Mucosa of stomach (tissue), 1 donor: ENCODE data around the gene MSRB3.

ENCODE experiments used
- H3K27me3 ChIP-seq: one replicate; pipeline ENCODE4 v1.7.0; 2013; ENCODE audit warnings: mild to moderate bottlenecking, low read length; ENCODE audit not compliant: control insufficient read depth, insufficient read depth
- H3K36me3 ChIP-seq: one replicate; pipeline ENCODE4 v1.7.0; 2013; ENCODE audit warnings: low read length; ENCODE audit not compliant: control insufficient read depth, insufficient read depth
- H3K4me1 ChIP-seq: one replicate; pipeline ENCODE4 v1.7.0; 2013; ENCODE audit warnings: mild to moderate bottlenecking, low read length; ENCODE audit not compliant: control insufficient read depth, insufficient read depth
- H3K4me3 ChIP-seq: one replicate; pipeline ENCODE4 v1.7.0; 2013; ENCODE audit warnings: low read length
- H3K9ac ChIP-seq: one replicate; pipeline ENCODE4 v1.7.0; 2013; ENCODE audit warnings: mild to moderate bottlenecking, low read length, moderate library complexity
- H3K9me3 ChIP-seq: one replicate; pipeline ENCODE4 v1.7.0; 2013; ENCODE audit warnings: mild to moderate bottlenecking, low read length, moderate library complexity; ENCODE audit not compliant: control insufficient read depth
- donor health status: Pancreatic carcinoma.

The MSRB3 gene

GRCh38 chr12:65372574-65372973, 94.1 kb downstream of the MSRB3 start:
- H3K9me3 ChIP-seq, result no peaks in the 10 kb centered on the region

DNA sequence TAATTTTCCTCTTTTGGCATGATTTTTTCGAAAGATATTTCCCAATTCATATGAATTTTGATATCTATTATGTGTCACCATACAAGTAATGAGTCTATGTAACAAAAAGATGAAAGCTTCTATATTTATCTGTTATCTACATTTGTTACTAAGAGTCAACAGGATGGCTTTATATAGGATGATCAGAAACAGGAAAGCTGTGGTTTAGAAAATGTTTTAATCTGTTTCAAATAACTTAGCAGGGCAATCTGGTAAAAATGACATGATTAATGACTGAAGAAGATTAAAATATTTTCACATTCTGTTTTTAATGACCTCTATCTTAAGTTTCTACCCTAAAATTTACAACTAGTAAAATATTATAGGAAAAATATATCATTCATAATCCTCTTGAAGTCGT, 105.8 kb downstream of the MSRB3 start:
- H3K36me3 ChIP-seq, result no peaks in the 10 kb centered on the region
- no peaks in the 10 kb centered on the region for H3K9me3 ChIP-seq
- H3K27me3 ChIP-seq, result no peaks in the 10 kb centered on the region
- H3K9ac ChIP-seq, result no peak overlapping the region
- no peak overlapping the region for H3K4me3 ChIP-seq
- H3K4me1 ChIP-seq, result no peaks in the 10 kb centered on the region

More at GRCh38 chr12:65372574-65372973, 94.1 kb downstream of the MSRB3 start:
- H3K4me1 ChIP-seq, result no peaks in the 10 kb centered on the region
- H3K4me3 ChIP-seq, result no peak overlapping the region
- no peaks in the 10 kb centered on the region for H3K27me3 ChIP-seq
- no peak overlapping the region for H3K9ac ChIP-seq
- no peaks in the 10 kb centered on the region for H3K36me3 ChIP-seq

DNA sequence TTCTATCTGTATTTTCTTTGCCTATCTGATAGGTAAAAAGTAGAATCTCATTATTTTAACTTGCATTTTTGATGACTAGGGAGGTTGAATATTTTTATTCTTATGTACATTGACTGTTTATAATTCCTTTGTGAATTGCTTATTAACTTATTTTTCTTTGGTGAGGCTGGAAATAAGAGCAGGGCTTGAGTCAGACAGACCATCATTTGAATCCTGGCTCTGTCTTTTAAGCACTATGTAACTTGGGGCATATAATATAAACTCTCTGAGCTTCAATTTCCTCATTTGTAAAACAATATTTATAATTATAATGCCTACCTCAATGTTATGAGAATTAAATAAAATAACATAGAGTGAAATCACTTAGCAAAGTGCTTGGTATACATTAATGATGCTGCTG, 108.9 kb downstream of the MSRB3 start:
- Histone ChIP-seq H3K36me3 (no peaks in the 10 kb centered on the region), H3K4me3 (no peak overlapping the region), H3K27me3 (no peaks in the 10 kb centered on the region), H3K4me1 (no peaks in the 10 kb centered on the region), H3K9me3 (no peaks in the 10 kb centered on the region), H3K9ac (no peak overlapping the region)

GRCh38 chr12:65389436-65389835, 111.0 kb downstream of the MSRB3 start:
- Histone ChIP-seq H3K27me3 (no peaks in the 10 kb centered on the region), H3K9ac (no peak overlapping the region), H3K4me1 (no peaks in the 10 kb centered on the region), H3K9me3 (no peaks in the 10 kb centered on the region), H3K36me3 (no peaks in the 10 kb centered on the region), H3K4me3 (no peak overlapping the region)

- H3K36me3 ChIP-seq, result no peaks in the 10 kb centered on the region
These were observed 113.2 kb downstream of the MSRB3 start for GRCh38 chr12:65391711-65392110.

DNA sequence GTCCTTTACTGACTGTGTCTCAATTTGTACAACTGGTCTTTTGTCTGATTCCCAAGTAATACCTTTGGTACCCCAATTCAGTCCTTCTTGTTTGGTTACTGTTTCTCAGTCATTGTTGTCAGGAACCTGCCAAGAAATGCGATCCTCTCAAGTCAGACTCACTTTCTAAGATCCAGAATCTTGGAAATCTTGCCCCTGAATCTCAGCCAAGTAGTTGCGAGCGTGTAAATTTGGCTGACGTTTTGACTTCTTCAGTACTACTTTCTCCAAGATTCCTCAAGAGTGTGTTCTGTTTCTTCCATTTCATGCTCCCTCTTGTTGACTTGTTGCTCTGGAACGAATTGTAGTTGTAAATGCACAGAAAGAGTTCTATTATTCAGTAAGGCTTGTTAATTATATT, 114.0 kb downstream of the MSRB3 start:
- Histone ChIP-seq H3K27me3 (no peaks in the 10 kb centered on the region), H3K9ac (no peak overlapping the region), H3K36me3 (no peaks in the 10 kb centered on the region), H3K9me3 (no peaks in the 10 kb centered on the region), H3K4me3 (no peak overlapping the region), H3K4me1 (no peaks in the 10 kb centered on the region)

More at GRCh38 chr12:65391711-65392110, 113.2 kb downstream of the MSRB3 start:
- H3K9me3 ChIP-seq, result no peaks in the 10 kb centered on the region
- H3K27me3 ChIP-seq, result no peaks in the 10 kb centered on the region
- no peaks in the 10 kb centered on the region for H3K4me1 ChIP-seq
- no peak overlapping the region for H3K4me3 ChIP-seq
- H3K9ac ChIP-seq, result no peak overlapping the region

- Histone ChIP-seq H3K27me3 (no peaks in the 10 kb centered on the region), H3K9me3 (no peaks in the 10 kb centered on the region), H3K9ac (no peak overlapping the region), H3K4me3 (no peak overlapping the region), H3K4me1 (no peaks in the 10 kb centered on the region), H3K36me3 (no peaks in the 10 kb centered on the region)
These were observed 124.7 kb downstream of the MSRB3 start for GRCh38 chr12:65403188-65403587.

DNA sequence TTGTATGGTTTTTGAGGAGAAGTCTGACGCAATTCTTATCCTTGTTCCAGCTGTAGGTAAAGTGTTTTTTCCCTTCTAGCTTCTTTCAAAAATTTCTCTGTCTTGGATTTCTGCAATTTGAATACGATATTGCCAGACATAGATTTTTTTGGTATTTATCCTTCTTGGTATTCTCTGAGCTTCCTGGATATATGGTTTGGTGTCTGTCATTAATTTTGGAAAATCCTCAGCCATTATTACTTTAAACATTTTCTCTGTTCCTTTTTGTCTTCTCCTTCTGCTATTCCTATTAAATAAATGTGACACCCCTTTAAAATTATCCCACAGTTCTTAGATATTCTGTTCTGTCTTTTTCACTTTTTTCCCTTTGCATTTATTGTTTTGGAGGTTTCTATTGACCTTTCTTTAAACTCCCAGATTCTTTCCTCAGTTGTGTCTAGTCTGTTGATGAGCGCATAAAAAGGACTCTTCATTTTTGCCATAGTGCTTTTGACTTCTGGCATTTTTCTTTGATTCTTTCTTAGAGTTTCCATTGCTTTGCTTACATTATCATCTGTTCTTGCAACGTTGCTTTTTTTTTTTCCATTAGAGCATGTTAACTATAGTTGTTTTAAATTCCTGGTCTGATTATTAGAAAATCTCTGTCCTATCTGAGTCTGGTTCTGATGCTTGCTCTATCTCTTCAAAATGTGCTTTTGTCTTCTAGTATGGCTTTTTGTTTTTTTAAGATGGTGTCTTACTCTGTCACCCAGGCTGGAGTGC, 129.1 kb downstream of the MSRB3 start:
- no peaks in the 10 kb centered on the region for H3K36me3 ChIP-seq
- H3K9ac ChIP-seq, result no peak overlapping the region
- no peaks in the 10 kb centered on the region for H3K27me3 ChIP-seq
- H3K9me3 ChIP-seq, result no peaks in the 10 kb centered on the region
- no peak overlapping the region for H3K4me3 ChIP-seq
- peaks cover 8% of the 10 kb centered on the region for H3K4me1 ChIP-seq

- Histone ChIP-seq H3K4me3 (no peak overlapping the region), H3K9ac (no peak overlapping the region), H3K4me1 (peaks cover 8% of the 10 kb centered on the region), H3K9me3 (no peaks in the 10 kb centered on the region), H3K27me3 (no peaks in the 10 kb centered on the region), H3K36me3 (no peaks in the 10 kb centered on the region)
These were observed 130.0 kb downstream of the MSRB3 start for GRCh38 chr12:65408441-65408840.

DNA sequence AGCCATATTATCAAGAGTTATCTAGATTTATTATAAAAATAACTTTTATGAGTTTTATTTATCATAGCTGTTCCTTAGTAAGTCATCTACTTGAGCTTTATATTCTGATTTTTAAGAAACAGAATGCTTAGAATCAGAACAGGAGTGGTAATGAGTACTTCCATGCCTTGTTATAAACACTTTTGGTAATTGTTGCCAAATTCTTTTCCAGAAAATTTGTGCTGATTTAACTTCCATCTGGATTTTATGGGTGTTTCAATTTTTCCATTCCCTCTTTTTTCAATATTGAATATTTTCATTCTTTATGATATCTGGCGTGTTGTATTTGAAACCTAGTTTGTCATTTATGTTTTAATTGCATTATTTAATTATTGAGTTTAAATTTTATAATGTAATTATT, 131.2 kb downstream of the MSRB3 start:
- no peak overlapping the region for H3K9ac ChIP-seq
- no peaks in the 10 kb centered on the region for H3K9me3 ChIP-seq
- no peaks in the 10 kb centered on the region for H3K27me3 ChIP-seq
- no peak overlapping the region for H3K4me3 ChIP-seq
- H3K36me3 ChIP-seq, result no peaks in the 10 kb centered on the region
- H3K4me1 ChIP-seq, result peaks cover 8% of the 10 kb centered on the region

- Histone ChIP-seq H3K4me1 (peaks cover 19% of the 10 kb centered on the region), H3K36me3 (no peaks in the 10 kb centered on the region), H3K4me3 (no peak overlapping the region), H3K27me3 (no peaks in the 10 kb centered on the region), H3K9ac (no peak overlapping the region), H3K9me3 (no peaks in the 10 kb centered on the region)
These were observed 132.7 kb downstream of the MSRB3 start for GRCh38 chr12:65411171-65411570.

DNA sequence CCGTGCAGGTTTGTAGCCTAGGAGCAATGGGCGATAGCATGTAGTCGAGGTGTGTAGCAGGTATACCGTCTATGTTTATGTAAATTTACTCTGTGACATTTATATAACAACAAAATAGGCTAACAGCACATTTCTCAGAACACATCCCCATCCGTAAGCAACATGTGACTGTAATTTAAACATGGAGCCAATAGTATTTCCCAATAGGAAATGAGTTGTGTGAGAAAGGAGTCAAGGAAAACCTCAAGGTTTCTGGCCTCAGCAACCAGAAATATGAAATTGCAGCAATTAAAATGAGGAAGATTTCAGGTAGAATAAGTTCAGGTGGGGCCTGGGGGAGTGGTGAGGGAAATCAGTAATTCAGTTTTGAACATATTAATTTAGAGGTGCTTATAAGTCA, 136.0 kb downstream of the MSRB3 start:
- H3K27me3 ChIP-seq, result no peaks in the 10 kb centered on the region

DNA sequence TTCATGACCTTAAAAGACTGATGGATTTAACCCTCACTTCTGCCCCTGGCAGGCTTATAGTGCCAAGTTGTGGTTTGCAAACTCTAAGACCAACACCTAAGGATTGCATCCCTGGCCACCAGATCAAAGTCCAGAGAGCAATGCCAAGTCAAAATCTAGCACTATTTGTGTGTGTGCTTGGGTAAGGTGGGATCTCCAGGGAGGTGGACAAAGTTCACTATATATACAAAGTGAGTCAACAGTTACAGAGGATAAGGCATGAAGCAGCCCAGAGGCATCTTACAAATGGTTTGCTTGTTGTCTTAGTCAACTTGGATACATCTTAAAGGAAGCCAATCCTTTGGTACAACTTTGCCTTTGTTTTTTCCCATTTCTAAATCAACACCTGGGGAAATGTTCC, 137.3 kb downstream of the MSRB3 start:
- Histone ChIP-seq H3K9ac (no peak overlapping the region), H3K27me3 (no peaks in the 10 kb centered on the region), H3K4me1 (peaks cover 18% of the 10 kb centered on the region), H3K4me3 (no peak overlapping the region), H3K36me3 (no peaks in the 10 kb centered on the region), H3K9me3 (no peaks in the 10 kb centered on the region)

More for the DNA sequence above, 136.0 kb downstream of the MSRB3 start:
- H3K9ac ChIP-seq, result no peak overlapping the region
- H3K4me3 ChIP-seq, result no peak overlapping the region
- H3K4me1 ChIP-seq, result peaks cover 23% of the 10 kb centered on the region
- no peaks in the 10 kb centered on the region for H3K9me3 ChIP-seq
- no peaks in the 10 kb centered on the region for H3K36me3 ChIP-seq
